Stimulated activated naive CD8-positive, alpha-beta T cell treated with anti-CD3 and anti-CD28 coated beads, Interleukin-15, amount 100 ng/mL, for 72 hours (primary cell): ENCODE data around the gene SRD5A3.

Experiments
- ATAC-seq: fragments of 150-1000 bp; cut with Tn5 transposase; 2 replicates; pipeline ENCODE4 v1.10.0; 2021; ENCODE audit warnings: mild to moderate bottlenecking, moderate library complexity
- DNase-seq, 2 donors: peaks; one replicate each; pipeline ENCODE4 v3.0.0; 2021 to 2022
- H3K27ac Mint-ChIP-seq, 2 donors: one replicate each; pipeline ENCODE4 v1.8.0; 2022; ENCODE audit warnings: mild to moderate bottlenecking in 2 of 2, mixed read lengths in 2 of 2, moderate library complexity in 2 of 2
- H3K27me3 Mint-ChIP-seq: one replicate; pipeline ENCODE4 v1.8.0; 2022; ENCODE audit warnings: mixed read lengths
- H3K4me1 Mint-ChIP-seq: one replicate; pipeline ENCODE4 v1.8.0; 2022; ENCODE audit warnings: mild to moderate bottlenecking, mixed read lengths
- H3K4me3 Mint-ChIP-seq, 2 donors: one replicate each; pipeline ENCODE4 v1.8.0; 2022; ENCODE audit warnings: mild to moderate bottlenecking in 2 of 2, mixed read lengths in 2 of 2, moderate library complexity in 1 of 2
- H3K9me3 Mint-ChIP-seq, 2 donors: one replicate each; pipeline ENCODE4 v1.8.0; 2022; ENCODE audit warnings: mixed read lengths in 2 of 2

The SRD5A3 gene

GRCh38 chr4:55405073-55405472 is 59.0 kb downstream of the SRD5A3 start:
- Mint-ChIP-seq H3K4me3 (no peak overlapping the region), H3K27ac (no peak overlapping the region), H3K9me3 (no peaks in the 10 kb centered on the region), H3K27me3 (no peaks in the 10 kb centered on the region), H3K4me1 (peaks cover 53% of the 10 kb centered on the region)
- no peak for ATAC-seq
- no peak for DNase-seq

GRCh38 chr4:55406545-55406944 is 60.5 kb downstream of the SRD5A3 start:
- H3K4me3 Mint-ChIP-seq: no peak overlapping the region
- peaks cover 41% of the 10 kb centered on the region for H3K4me1 Mint-ChIP-seq
- H3K27ac Mint-ChIP-seq: peak overlapping the region in 1 of 2 donors; percentile 40
- H3K9me3 Mint-ChIP-seq: no peaks in the 10 kb centered on the region
- H3K27me3 Mint-ChIP-seq: no peaks in the 10 kb centered on the region
- DNase-seq (no peak), ATAC-seq (no peak)

GRCh38 chr4:55407119-55407518 is 61.1 kb downstream of the SRD5A3 start:
- no peak for ATAC-seq
- Mint-ChIP-seq H3K4me3 (no peak overlapping the region), H3K27me3 (no peaks in the 10 kb centered on the region), H3K27ac (no peak overlapping the region), H3K4me1 (peaks cover 41% of the 10 kb centered on the region), H3K9me3 (no peaks in the 10 kb centered on the region)
- DNase-seq: no peak

- Mint-ChIP-seq H3K27ac (no peak overlapping the region), H3K4me1 (peaks cover 41% of the 10 kb centered on the region), H3K27me3 (no peaks in the 10 kb centered on the region), H3K9me3 (no peaks in the 10 kb centered on the region), H3K4me3 (no peak overlapping the region)
- DNase-seq (no peak), ATAC-seq (no peak)
These were observed 61.7 kb downstream of the SRD5A3 start for GRCh38 chr4:55407764-55408163.

DNA sequence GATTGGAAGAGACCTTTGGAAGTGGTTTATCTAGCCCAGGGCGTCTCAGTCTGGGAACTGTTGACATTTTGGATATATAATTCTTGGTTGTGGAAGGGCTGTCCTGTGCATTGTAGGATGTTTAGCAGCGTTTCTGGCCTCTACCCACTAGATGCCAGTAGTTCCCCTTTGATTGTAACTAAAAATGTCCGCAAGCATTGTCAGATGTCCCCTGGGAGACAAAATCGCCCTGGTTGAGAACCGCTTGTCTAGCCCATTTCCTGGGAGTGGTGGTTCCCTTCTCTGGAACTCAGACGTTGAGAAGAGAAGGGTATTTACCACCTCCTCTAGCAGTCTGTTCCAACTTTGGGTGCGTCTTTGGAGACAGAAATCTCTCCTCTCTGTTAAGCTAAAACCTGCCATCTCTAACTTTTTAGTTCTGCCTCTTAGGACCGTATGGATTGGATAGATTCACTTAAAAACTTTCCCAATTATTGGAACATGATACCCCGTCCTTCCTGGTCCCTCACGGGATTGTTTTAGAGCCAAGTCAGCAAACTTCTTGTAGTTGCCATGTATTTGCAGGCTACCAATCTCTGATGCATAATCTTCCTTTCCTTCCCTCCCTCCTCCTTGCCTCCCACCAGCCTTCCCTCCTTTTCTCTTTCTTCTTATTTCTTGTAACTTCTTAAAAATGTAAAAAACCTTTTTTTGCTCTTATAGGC is 63.6 kb downstream of the SRD5A3 start:
- DNase-seq (no peak), ATAC-seq (no peak)
- H3K9me3 Mint-ChIP-seq: no peaks in the 10 kb centered on the region
- peak overlapping the region in 1 of 2 donors; percentile 50 for H3K27ac Mint-ChIP-seq
- H3K27me3 Mint-ChIP-seq: no peaks in the 10 kb centered on the region
- peaks cover 27% of the 10 kb centered on the region for H3K4me1 Mint-ChIP-seq
- H3K4me3 Mint-ChIP-seq: no peak overlapping the region

GRCh38 chr4:55410431-55410830 is 64.4 kb downstream of the SRD5A3 start:
- Mint-ChIP-seq H3K27ac (no peak overlapping the region), H3K4me3 (no peak overlapping the region), H3K9me3 (no peaks in the 10 kb centered on the region), H3K4me1 (peaks cover 21% of the 10 kb centered on the region), H3K27me3 (no peaks in the 10 kb centered on the region)
- DNase-seq: no peak
- ATAC-seq: no peak

GRCh38 chr4:55411621-55412020 is 65.6 kb downstream of the SRD5A3 start:
- no peak overlapping the region for H3K27ac Mint-ChIP-seq
- H3K27me3 Mint-ChIP-seq: no peaks in the 10 kb centered on the region
- no peaks in the 10 kb centered on the region for H3K9me3 Mint-ChIP-seq
- ATAC-seq: no peak
- H3K4me3 Mint-ChIP-seq: no peak overlapping the region
- peaks cover 12% of the 10 kb centered on the region for H3K4me1 Mint-ChIP-seq
- DNase-seq: no peak

DNA sequence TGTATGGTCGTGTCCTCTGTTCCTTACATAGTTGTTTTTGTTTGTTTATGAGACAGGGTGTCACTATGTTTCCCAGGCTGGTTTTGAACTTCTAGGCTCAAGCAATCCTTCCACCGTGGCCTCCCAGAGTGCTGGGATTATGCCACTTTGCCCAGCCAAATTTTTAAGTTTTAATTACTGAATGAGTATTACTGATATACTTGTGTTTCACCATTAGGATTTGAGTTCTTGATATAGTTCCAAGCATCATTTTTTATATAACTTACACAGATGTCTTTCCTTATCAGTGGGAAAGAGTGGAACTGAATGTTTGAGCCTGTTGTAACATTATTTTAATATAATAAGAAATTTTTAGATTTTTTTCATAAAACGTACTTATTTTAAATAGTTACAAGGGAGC is 70.1 kb downstream of the SRD5A3 start:
- H3K4me3 Mint-ChIP-seq: no peak overlapping the region
- no peak for DNase-seq
- no peak overlapping the region for H3K27ac Mint-ChIP-seq
- no peaks in the 10 kb centered on the region for H3K9me3 Mint-ChIP-seq
- no peaks in the 10 kb centered on the region for H3K4me1 Mint-ChIP-seq
- H3K27me3 Mint-ChIP-seq: no peaks in the 10 kb centered on the region
- ATAC-seq: no peak
